Adrenal gland (tissue), 12 donors: ENCODE data around the gene ACOX2. TPM values are rescaled to one million over a fixed set of nuclear protein-coding genes. Genes with fewer than 3 reads are reported as not detected.

ENCODE experiments used
- DNase-seq, 7 donors: peaks; one replicate each; pipeline ENCODE4 v3.0.0-alpha.2; 2019 to 2020
- H3K27ac ChIP-seq, 5 donors: fragments of 200-600 bp; sonication (generic) in 4 of 5; 1 replicate in 3 of 5; 2 replicates in 2 of 5; pipeline versions ENCODE4 v1.5.1 to v1.8.0; 2016 to 2020; ENCODE audit warnings: mild to moderate bottlenecking in 1 of 5
- H3K27me3 ChIP-seq: fragments of 200-600 bp; 2 replicates; pipeline ENCODE4 v1.8.0; 2021
- H3K36me3 ChIP-seq, 2 donors: fragments of 200-600 bp; replicated peaks in 1 of 2; 1 replicate in 1 of 2; 2 replicates in 1 of 2; pipeline versions ENCODE4 v1.5.1 to v1.8.0; 2018 to 2022
- H3K4me1 ChIP-seq, 2 donors: fragments of 200-600 bp; replicated peaks in 1 of 2; 1 replicate in 1 of 2; 2 replicates in 1 of 2; pipeline versions ENCODE4 v1.5.1 to v1.8.0; 2018 to 2021
- H3K4me3 ChIP-seq, 4 donors: fragments of 200-600 bp; sonication (generic) in 3 of 4; one replicate each; pipeline ENCODE4 v1.5.1; 2016 to 2018
- H3K9me3 ChIP-seq, 3 donors: fragments of 200-600 bp; sonication (generic) in 1 of 3; replicated peaks in 1 of 3; 1 replicate in 2 of 3; 2 replicates in 1 of 3; pipeline versions ENCODE4 v1.5.1 to v1.8.0; 2016 to 2021
- CTCF ChIP-seq, 6 experiments: fragments of 450-650 bp in 4 of 6; fragments of 200-600 bp in 2 of 6; sonication (generic) in 1 of 6; IDR thresholded peaks; 1 replicate in 5 of 6; 2 replicates in 1 of 6; pipeline versions ENCODE4 v1.5.1 to v1.8.0; 2016 to 2021; ENCODE audit warnings: antibody characterized with exemption in 6 of 6, mild to moderate bottlenecking in 2 of 6, moderate library complexity in 1 of 6
- POLR2A ChIP-seq, 2 donors: fragments of 450-650 bp; IDR thresholded peaks; one replicate each; pipeline ENCODE4 v1.6.1; 2017; ENCODE audit warnings: antibody characterized with exemption in 2 of 2, mild to moderate bottlenecking in 2 of 2, moderate library complexity in 1 of 2
- WGBS, 4 donors: extraction: QIAGEN DNeasy Blood & Tissue Kit in 2 of 4; methylation state at CpG; one replicate each; pipeline versions ENCODE4 v1.1.5 to v1.1.7; 2013 to 2017; 5-methylcytosine and 5-hydroxymethylcytosine counted together
- intact Hi-C, 2 donors: fragments of 100-400 bp; cut with DNase I; formaldehyde crosslinking; loops; one replicate each; pipeline versions ENCODE4 v1.14.1 to v1.15.0; 2022 to 2023
- polyA plus RNA-seq, 3 donors: library from polyadenylated mRNA; stranded (reverse); fragments of 200-250 nt in 2 of 3; fragments of 350-450 nt in 1 of 3; fragmentation: Illumina TruSeq in 1 of 3; extraction: RNeasy Lipid Tissue Mini Kit (QIAGEN cat#74804) in 1 of 3; gene quantifications; one replicate each; pipeline ENCODE4 v1.2.3, GENCODE V29; 2013 to 2014
- total RNA-seq, 9 donors: library from RNA; depleted of rRNA in 4 of 9; stranded (reverse); fragments of >200 nt in 4 of 9; fragments of 120-200 nt in 1 of 9; fragmentation: NEBNext Ultra II Directional in 1 of 9; extraction: Animal tissue kit (Norgen Biotek cat#: 25700) in 1 of 9; gene quantifications; one replicate each; pipeline versions ENCODE4 v1.1.0 to v1.2.4, GENCODE V29; 2013 to 2023
- donor health status: healthy with polysubstance abuse.
- donor health status: Bipolar disorder and iron deficiency.
- donor health status: DM: yes; HTN: yes; CAD: no.
- donor health status: DM: no; HTN: no; CAD: no.
- donor health status: DM: no; HTN: no; CAD: no.
- donor health status: DM: yes; HTN: yes; CAD: no.

The ACOX2 gene
- total and polyA plus RNA-seq, 12 donors = 8.1 to 65.5 (median 32.8) TPM

- 85 to 97% (median 92%) methylated on average over 3 to 12 of the region's 12 CpGs for WGBS, 4 donors
- no peaks in the 10 kb centered on the region for H3K36me3 ChIP-seq
- no peaks in the 10 kb centered on the region for H3K9me3 ChIP-seq
- intact Hi-C loops = loop anchor here in 1 of 2 donors (2.0 kb wide), 1 partner anchor 59 kb away; no protein-coding TSS in a partner anchor
- TF ChIP-seq POLR2A (IDR thresholded peaks at IDR 0.05) = no peak
- no peak for TF ChIP-seq CTCF (IDR thresholded peaks at IDR 0.05)
- no peaks in the 10 kb centered on the region for H3K4me1 ChIP-seq
- H3K27me3 ChIP-seq = no peaks in the 10 kb centered on the region
- no peak overlapping the region for H3K27ac ChIP-seq
- no peak overlapping the region for H3K4me3 ChIP-seq
- DNase-seq = no peak
Measured at GRCh38 chr3:58569287-58570001, 32.5 kb upstream of the ACOX2 start.

GRCh38 chr3:58568572-58569286 is 31.7 kb upstream of the ACOX2 start:
- Histone ChIP-seq H3K9me3 (no peaks in the 10 kb centered on the region), H3K27me3 (no peaks in the 10 kb centered on the region), H3K4me3 (no peak overlapping the region), H3K4me1 (no peaks in the 10 kb centered on the region), H3K27ac (no peak overlapping the region), H3K36me3 (no peaks in the 10 kb centered on the region)
- intact Hi-C loops = loop anchor here (1.0 to 2.0 kb wide), 2 partner anchors 60 to 62 kb away; no protein-coding TSS in a partner anchor
- peak; percentile 64 to 94 (median 79) for DNase-seq
- TF ChIP-seq CTCF (IDR thresholded peaks at IDR 0.05) (peak; percentile 79 to 97 (median 92)), POLR2A (IDR thresholded peaks at IDR 0.05) (no peak)
- 24 to 29% (median 25%) methylated on average over 17 of the region's 17 CpGs for WGBS, 4 donors

GRCh38 chr3:58567251-58567515 is 30.2 kb upstream of the ACOX2 start:
- no peaks in the 10 kb centered on the region for H3K36me3 ChIP-seq
- intact Hi-C loops = no loop called here
- H3K4me1 ChIP-seq = no peaks in the 10 kb centered on the region
- no peak for TF ChIP-seq POLR2A (IDR thresholded peaks at IDR 0.05)
- no peak for TF ChIP-seq CTCF (IDR thresholded peaks at IDR 0.05)
- WGBS, 4 donors = 81 to 90% (median 86%) methylated on average over 7 of the region's 7 CpGs
- H3K27ac ChIP-seq = no peak overlapping the region
- H3K27me3 ChIP-seq = no peaks in the 10 kb centered on the region
- no peaks in the 10 kb centered on the region for H3K9me3 ChIP-seq
- no peak overlapping the region for H3K4me3 ChIP-seq
- peak in 1 of 7 donors; percentile 43 for DNase-seq

- H3K9me3 ChIP-seq = no peaks in the 10 kb centered on the region
- no peaks in the 10 kb centered on the region for H3K27me3 ChIP-seq
- WGBS, 4 donors = 88 to 95% (median 89%) methylated on average over 6 to 9 of the region's 9 CpGs
- intact Hi-C loops = no loop called here
- no peak for TF ChIP-seq POLR2A (IDR thresholded peaks at IDR 0.05)
- no peak for TF ChIP-seq CTCF (IDR thresholded peaks at IDR 0.05)
- no peaks in the 10 kb centered on the region for H3K36me3 ChIP-seq
- H3K4me1 ChIP-seq = no peaks in the 10 kb centered on the region
- H3K4me3 ChIP-seq = no peak overlapping the region
- DNase-seq = peak in 1 of 7 donors; percentile 20
- no peak overlapping the region for H3K27ac ChIP-seq
Measured at GRCh38 chr3:58566398-58567250, 29.6 kb upstream of the ACOX2 start.
